HG03457 (cell line): Measurements from ENCODE around the gene TAF10.

ENCODE experiments used
- ATAC-seq: cut with Tn5 transposase; IDR thresholded peaks from one replicate; pipeline ENCODE4 v1.9.1; 2021; ENCODE audit warnings: moderate number of reproducible peaks; ENCODE audit not compliant: unreplicated experiment

The TAF10 gene

GRCh38 chr11:6640985-6641701 is 29.1 kb upstream of the TAF10 start:
- no peak for ATAC-seq

GRCh38 chr11:6640036-6640984 is 28.3 kb upstream of the TAF10 start:
- no peak for ATAC-seq

GRCh38 chr11:6638429-6638828 is 26.4 kb upstream of the TAF10 start:
- ATAC-seq, result no peak

- ATAC-seq, result no peak
Observed at GRCh38 chr11:6637871-6638270, 25.9 kb upstream of the TAF10 start.

- no peak for ATAC-seq
Observed at GRCh38 chr11:6636480-6636879, 24.5 kb upstream of the TAF10 start.

GRCh38 chr11:6635082-6635932 is 23.3 kb upstream of the TAF10 start:
- ATAC-seq, result no peak

- ATAC-seq, result no peak
Observed at GRCh38 chr11:6634534-6634933, 22.5 kb upstream of the TAF10 start.

GRCh38 chr11:6633422-6634408 is 21.7 kb upstream of the TAF10 start:
- ATAC-seq, result no peak

- ATAC-seq, result no peak
Observed at GRCh38 chr11:6632116-6633073, 20.4 kb upstream of the TAF10 start.

- ATAC-seq, result no peak
Observed at GRCh38 chr11:6631361-6631890, 19.4 kb upstream of the TAF10 start.

GRCh38 chr11:6630632-6631291 is 18.7 kb upstream of the TAF10 start:
- no peak for ATAC-seq

GRCh38 chr11:6629892-6630631 is 18.0 kb upstream of the TAF10 start:
- no peak for ATAC-seq

- no peak for ATAC-seq
Observed at GRCh38 chr11:6629573-6629891, 17.5 kb upstream of the TAF10 start.

GRCh38 chr11:6628526-6628925 is 16.5 kb upstream of the TAF10 start:
- no peak for ATAC-seq

- no peak for ATAC-seq
Observed at GRCh38 chr11:6627762-6628241, 15.8 kb upstream of the TAF10 start.

GRCh38 chr11:6626971-6627761 is 15.2 kb upstream of the TAF10 start:
- no peak for ATAC-seq
